WERI-Rb-1 (cell line): ENCODE results near the gene PANK1.

Experiments
- DNase-seq: peaks from one replicate; pipeline ENCODE4 v3.0.0-alpha.2; 2020
- H3K27ac ChIP-seq: fragments of 250-450 bp; sonication (Bioruptor Pico); 2 replicates; pipeline ENCODE4 v1.5.1; 2020; ENCODE audit warnings: mild to moderate bottlenecking, moderate library complexity
- H3K27me3 ChIP-seq: fragments of 250-450 bp; sonication (Bioruptor Pico); 2 replicates; pipeline ENCODE4 v1.5.1; 2021; ENCODE audit warnings: mild to moderate bottlenecking, low read depth, moderate library complexity; ENCODE audit not compliant: insufficient read depth, severe bottlenecking
- H3K36me3 ChIP-seq: fragments of 250-450 bp; sonication (Bioruptor Pico); 2 replicates; pipeline ENCODE4 v1.5.1; 2020; ENCODE audit warnings: mild to moderate bottlenecking, moderate library complexity
- H3K4me3 ChIP-seq: 2 replicates; pipeline ENCODE4 v1.5.1; 2011; ENCODE audit warnings: low read depth, mild to moderate bottlenecking, control low read depth, low read length
- H3K9me3 ChIP-seq: fragments of 250-450 bp; sonication (Bioruptor Pico); 2 replicates; pipeline ENCODE4 v1.5.1; 2021; ENCODE audit warnings: mild to moderate bottlenecking, moderate library complexity; ENCODE audit not compliant: severe bottlenecking
- TF ChIP-seq, protein P1 (sequence below): IDR thresholded peaks from 2 replicates; pipeline ENCODE4 v1.5.1; 2011; ENCODE audit warnings: low read depth, mild to moderate bottlenecking, control low read depth, inconsistent platforms, low read length

The PANK1 gene

DNA sequence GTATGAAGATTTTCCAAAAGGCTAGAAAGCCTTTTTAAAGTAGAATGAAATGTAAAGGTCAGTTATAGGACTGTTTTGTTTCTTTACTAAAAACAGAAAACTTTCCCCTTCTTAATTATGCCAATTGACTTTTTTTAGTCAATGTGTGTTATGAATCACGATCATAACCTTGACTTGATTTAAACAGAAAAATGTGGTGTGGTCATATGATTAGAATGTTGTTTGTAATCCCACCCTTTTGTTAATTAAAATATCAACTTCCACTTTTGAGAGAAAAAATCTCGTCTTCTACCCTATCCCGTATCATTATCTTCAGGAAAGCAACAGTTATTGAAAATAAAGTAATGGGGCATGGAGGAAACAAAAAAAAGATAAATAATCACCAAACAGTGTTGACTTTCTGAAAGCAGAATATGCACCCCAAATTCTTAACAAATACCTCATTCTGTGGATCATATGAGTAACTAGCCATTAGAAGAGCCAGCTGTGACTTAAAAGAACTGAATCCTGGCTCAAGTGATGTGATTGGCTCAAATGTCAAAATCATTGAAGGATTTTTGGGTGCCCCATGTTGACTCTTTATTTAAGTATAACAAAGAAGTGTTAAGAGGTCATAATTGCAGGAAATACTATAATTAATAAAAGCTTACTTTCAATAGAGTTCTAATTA is 77.3 kb downstream of the PANK1 start:
- H3K27me3 ChIP-seq = no peaks in the 10 kb centered on the region
- DNase-seq = no peak
- no peaks in the 10 kb centered on the region for H3K36me3 ChIP-seq
- TF ChIP-seq, protein P1, sequence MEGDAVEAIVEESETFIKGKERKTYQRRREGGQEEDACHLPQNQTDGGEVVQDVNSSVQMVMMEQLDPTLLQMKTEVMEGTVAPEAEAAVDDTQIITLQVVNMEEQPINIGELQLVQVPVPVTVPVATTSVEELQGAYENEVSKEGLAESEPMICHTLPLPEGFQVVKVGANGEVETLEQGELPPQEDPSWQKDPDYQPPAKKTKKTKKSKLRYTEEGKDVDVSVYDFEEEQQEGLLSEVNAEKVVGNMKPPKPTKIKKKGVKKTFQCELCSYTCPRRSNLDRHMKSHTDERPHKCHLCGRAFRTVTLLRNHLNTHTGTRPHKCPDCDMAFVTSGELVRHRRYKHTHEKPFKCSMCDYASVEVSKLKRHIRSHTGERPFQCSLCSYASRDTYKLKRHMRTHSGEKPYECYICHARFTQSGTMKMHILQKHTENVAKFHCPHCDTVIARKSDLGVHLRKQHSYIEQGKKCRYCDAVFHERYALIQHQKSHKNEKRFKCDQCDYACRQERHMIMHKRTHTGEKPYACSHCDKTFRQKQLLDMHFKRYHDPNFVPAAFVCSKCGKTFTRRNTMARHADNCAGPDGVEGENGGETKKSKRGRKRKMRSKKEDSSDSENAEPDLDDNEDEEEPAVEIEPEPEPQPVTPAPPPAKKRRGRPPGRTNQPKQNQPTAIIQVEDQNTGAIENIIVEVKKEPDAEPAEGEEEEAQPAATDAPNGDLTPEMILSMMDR = no peak
- no peaks in the 10 kb centered on the region for H3K9me3 ChIP-seq
- H3K27ac ChIP-seq = no peak overlapping the region
- H3K4me3 ChIP-seq = no peak overlapping the region

DNA sequence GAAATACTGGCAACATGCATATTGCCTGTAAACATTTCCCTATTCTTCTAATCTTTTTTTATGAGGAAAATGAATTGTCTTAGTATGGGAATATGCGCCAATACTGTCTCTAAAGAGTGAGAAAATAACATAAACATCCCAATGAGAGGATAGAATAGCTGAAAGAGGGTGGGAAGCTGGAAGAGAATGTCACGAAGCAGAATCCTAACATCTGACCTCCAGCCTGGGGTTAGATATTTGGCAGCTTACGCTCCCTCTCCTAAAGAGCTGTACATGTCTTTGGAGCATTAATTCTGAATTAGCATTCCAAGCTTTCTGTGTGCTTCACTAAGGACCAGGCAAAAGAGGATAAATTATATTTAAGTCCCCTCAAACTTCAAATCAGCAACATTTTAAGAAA is 78.0 kb downstream of the PANK1 start:
- DNase-seq = no peak
- H3K27ac ChIP-seq = no peak overlapping the region
- TF ChIP-seq, protein P1 = no peak
- no peaks in the 10 kb centered on the region for H3K27me3 ChIP-seq
- H3K36me3 ChIP-seq = no peaks in the 10 kb centered on the region
- no peaks in the 10 kb centered on the region for H3K9me3 ChIP-seq
- no peak overlapping the region for H3K4me3 ChIP-seq

DNA sequence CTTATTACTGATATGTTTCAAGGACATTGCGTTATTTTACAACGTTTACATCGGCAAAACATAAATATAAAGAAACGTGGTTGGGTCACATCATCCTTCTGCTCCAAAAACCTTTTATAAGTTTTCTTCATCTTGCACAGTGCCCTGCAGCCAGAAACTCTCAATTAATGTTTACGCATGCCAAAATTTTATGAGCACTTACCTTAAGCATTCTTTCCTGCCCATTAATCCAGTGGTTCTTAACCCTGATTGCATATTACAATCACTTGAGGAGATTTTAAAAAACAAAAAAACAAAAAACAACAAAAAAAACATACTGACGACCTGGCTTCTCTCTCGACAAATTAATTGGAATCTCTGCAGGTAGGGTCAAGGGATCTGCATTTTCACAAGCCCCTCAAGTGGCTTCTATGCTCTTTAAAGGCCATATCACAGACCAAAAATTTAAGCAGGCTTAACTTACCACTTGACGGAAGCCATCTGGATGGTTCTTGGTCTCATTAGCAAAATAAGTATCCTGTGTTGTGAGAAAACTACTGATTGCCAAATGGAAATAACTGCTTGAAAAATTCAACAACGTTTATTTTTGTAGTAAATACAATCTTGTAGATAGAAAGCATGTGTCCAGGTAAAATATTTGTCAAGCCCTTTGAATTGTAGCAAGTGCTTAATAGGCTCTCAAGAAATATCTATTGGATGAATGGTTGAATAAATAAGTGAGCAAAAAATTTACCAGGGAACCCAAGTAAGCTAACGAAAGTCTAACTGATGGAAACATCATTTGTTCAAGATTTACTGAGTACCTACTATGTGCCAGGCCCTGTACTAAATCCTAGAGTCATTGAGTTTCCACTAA is 78.7 kb downstream of the PANK1 start:
- no peak overlapping the region for H3K4me3 ChIP-seq
- H3K27me3 ChIP-seq = no peaks in the 10 kb centered on the region
- H3K9me3 ChIP-seq = no peaks in the 10 kb centered on the region
- no peaks in the 10 kb centered on the region for H3K36me3 ChIP-seq
- TF ChIP-seq, protein P1 = no peak
- DNase-seq = no peak
- no peak overlapping the region for H3K27ac ChIP-seq

DNA sequence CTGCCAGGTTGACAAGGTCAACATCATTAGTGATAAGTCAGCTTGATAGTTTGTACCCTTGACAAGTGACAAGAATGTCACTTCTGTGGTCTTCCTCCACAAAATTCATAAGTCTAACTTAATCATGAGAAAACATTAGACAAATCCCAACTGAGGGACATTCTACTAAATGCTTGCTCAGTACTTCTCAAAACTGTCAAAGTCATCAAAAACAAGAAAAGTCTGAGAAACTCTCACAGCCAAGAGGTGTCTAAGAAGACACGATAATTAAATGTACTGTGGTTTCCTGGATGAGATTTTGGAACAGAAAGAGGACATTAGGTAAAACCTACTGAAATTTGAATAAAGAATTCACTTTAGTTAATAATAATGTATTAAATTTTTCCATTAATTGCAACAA is 79.9 kb downstream of the PANK1 start:
- no peak overlapping the region for H3K27ac ChIP-seq
- TF ChIP-seq, protein P1 = no peak
- no peaks in the 10 kb centered on the region for H3K27me3 ChIP-seq

DNA sequence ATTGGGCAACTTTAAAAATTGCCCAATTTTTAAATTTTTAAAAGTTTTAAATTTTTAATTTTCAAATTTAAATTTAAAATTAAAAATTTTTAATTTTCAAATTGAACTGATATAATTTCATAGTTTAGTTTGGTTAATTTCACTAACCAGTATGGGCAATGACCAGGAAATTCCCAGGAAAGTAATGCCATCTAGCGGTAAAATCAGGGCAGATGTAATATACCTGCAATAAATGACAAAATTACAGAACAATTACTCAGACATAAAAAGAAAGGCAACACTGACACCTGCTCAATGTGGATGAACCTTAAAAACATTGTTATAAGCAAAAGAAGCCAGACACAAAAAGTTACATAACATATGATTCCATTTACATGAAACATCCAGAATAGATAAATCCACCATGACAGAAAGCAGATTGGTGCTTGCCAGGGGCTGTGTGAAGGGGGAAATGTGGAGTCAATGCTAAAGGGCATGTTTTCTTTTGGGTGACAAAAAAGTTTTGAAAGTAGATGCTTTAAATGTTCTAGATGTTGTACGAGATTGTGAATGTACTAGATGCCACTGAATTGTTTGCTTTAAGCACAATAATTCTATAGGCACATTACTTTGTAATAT is 81.1 kb downstream of the PANK1 start:
- Histone ChIP-seq H3K36me3 (no peaks in the 10 kb centered on the region), H3K27ac (no peak overlapping the region), H3K27me3 (no peaks in the 10 kb centered on the region), H3K9me3 (no peaks in the 10 kb centered on the region), H3K4me3 (no peak overlapping the region)
- TF ChIP-seq, protein P1 = peak; percentile 17; the same call in 1 of the 2 replicates
- no peak for DNase-seq

More for the DNA sequence above, 79.9 kb downstream of the PANK1 start:
- Histone ChIP-seq H3K4me3 (no peak overlapping the region), H3K9me3 (no peaks in the 10 kb centered on the region), H3K36me3 (no peaks in the 10 kb centered on the region)
- no peak for DNase-seq
